Measurements from ENCODE around the gene UNG.

- TF ChIP-seq CTCF (IDR thresholded peaks at IDR 0.05) (no peak), POLR2AphosphoS5 (IDR thresholded peaks at IDR 0.05) (no peak), POLR2A (IDR thresholded peaks at IDR 0.05) (no peak), EP300 (IDR thresholded peaks at IDR 0.05) (no peak)
These were observed 4.8 kb upstream of the UNG start for GRCh38 chr12:109092497-109093021.

All from suprapubic skin (tissue), 4 donors.